Right ventricle myocardium inferior (tissue), 1 donor: ENCODE results near the gene GPNMB. TPM values are rescaled to one million over a fixed set of nuclear protein-coding genes. Genes with fewer than 3 reads are reported as not detected.
A peak's percentile ranks its signal among the peaks of the same experiment; 100 is the strongest.
"Not testable (repeated sequence)": the region's sequence is repeated elsewhere in the genome, so short reads cannot be mapped to it uniquely, and the experiment has no call there.

Experiments
- ATAC-seq: fragments of 200-7000 bp; cut with Tn5 transposase; one replicate; pipeline ENCODE4 v1.9.1; 2020; ENCODE audit warnings: mild to moderate bottlenecking, moderate library complexity
- DNase-seq: peaks from one replicate; pipeline ENCODE4 v3.0.0; 2021; ENCODE audit errors: missing footprints
- intact Hi-C: fragments of 100-400 bp; cut with DNase I; formaldehyde crosslinking; loops from one replicate; pipeline ENCODE4 v1.11.0; 2022
- total RNA-seq: library from RNA; stranded (reverse); fragmentation: NEBNext Ultra II Directional; extraction: Animal tissue kit (Norgen Biotek cat#: 25700); gene quantifications from one replicate; pipeline ENCODE4 v1.2.1, GENCODE V29; 2021
- donor health status: DM: no; HTN: yes; CAD: no; lungs with severe emphysema.

The GPNMB gene
- total RNA-seq, 1 donor from 2014 or later = 234 TPM

GRCh38 chr7:23290993-23291392, 44.4 kb downstream of the GPNMB start:
- intact Hi-C loops = no loop called here
- ATAC-seq = no peak

GRCh38 chr7:23291957-23292560, 45.5 kb downstream of the GPNMB start:
- DNase-seq (no peak), ATAC-seq (no peak)
- intact Hi-C loops = no loop called here

More at GRCh38 chr7:23290993-23291392, 44.4 kb downstream of the GPNMB start:
- no peak for DNase-seq

DNA sequence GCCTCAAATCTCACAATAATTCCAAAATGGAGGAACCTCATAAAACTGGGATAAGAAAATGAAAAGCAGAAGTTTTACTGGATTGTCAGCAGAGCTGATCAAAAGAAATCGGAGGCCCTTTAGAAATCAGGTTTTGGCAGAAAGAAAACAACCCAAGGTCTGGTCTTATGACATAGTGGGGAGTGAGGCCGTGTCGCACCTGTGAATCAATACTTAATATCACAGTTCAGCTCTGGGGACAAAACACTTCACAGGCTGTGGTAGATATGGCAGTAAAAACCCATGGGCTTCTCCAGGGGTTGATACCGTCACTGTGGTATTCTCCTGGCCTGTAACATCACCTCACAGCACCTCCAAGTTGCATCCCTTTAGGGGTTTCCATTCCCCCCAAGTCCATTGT, 46.0 kb downstream of the GPNMB start:
- ATAC-seq (no peak), DNase-seq (no peak)
- intact Hi-C loops = no loop called here

- intact Hi-C loops = no loop called here
- ATAC-seq (no peak), DNase-seq (no peak)
Measured at GRCh38 chr7:23293500-23294073, 47.0 kb downstream of the GPNMB start.

GRCh38 chr7:23294549-23295400, 48.2 kb downstream of the GPNMB start:
- DNase-seq (no peak), ATAC-seq (no peak)
- intact Hi-C loops = no loop called here

DNA sequence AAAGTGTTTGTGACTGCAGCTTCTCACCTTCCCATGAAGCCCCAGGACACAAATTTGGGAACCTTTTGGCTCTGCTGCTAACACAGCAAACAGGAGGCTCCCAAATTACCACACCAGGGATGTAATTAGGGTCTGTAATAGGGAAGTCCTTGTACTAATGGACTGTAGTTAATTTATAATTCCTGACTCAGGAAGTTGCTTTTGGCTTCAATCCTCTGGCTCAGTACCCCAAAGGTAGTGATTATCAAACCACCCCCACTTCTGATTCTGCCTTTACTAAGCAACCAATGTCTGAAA, 48.8 kb downstream of the GPNMB start:
- intact Hi-C loops = no loop called here
- DNase-seq = no peak
- no peak for ATAC-seq

GRCh38 chr7:23298141-23298881, 51.7 kb downstream of the GPNMB start:
- no peak for ATAC-seq

DNA sequence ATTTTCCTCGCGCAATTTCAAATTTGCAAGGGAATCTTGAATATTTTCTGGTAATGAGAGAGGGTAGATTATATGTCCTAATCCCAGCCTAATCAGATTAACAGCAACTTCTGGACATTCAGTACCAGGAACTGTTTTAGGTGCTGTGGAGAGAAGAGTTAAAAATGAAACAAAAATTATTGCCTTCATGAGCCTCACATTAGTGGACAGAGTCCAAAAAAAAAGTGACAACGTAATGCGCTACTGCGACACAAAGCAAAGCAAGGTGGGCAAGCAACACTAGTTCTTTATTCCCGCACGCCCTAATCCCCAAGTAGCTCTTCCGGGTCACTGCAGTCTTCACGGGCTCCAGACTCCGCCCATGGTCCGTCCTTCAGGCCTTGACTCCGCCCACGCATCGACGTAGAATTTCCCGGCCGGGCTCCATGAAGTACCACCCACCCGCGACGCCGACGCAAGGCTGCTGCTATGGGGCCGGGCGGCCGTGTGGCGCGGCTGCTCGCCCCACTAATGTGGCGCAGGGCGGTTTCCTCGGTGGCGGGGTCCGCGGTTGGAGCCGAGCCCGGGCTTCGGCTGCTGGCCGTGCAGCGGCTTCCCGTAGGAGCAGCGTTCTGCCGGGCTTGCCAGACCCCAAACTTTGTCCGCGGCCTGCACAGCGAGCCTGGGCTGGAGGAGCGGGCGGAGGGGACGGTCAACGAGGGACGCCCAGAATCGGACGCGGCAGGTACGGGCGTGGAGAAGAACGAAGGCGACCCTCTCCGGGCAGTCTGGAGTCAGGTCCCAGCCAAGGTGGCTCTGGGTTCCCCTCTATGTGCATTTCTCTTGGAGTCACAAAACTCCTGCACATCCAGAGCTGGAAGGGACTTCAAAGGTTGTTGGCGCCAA, 52.6 kb downstream of the GPNMB start, which contains the start of gene MALSU1:
Gene MALSU1, plus strand, starts transcription at position 455 of the 885 bp plus-strand sequence. Its CDS starts 14 bp downstream, at position 469.
- intact Hi-C loops = no loop called here
- peak; percentile 99 for DNase-seq
- peak; percentile 99 for ATAC-seq

More at GRCh38 chr7:23298141-23298881, 51.7 kb downstream of the GPNMB start:
- no peak for DNase-seq
- intact Hi-C loops = no loop called here

GRCh38 chr7:23299770-23300300, 53.3 kb downstream of the GPNMB start:
- no peak for ATAC-seq
- no peak for DNase-seq
- intact Hi-C loops = no loop called here

DNA sequence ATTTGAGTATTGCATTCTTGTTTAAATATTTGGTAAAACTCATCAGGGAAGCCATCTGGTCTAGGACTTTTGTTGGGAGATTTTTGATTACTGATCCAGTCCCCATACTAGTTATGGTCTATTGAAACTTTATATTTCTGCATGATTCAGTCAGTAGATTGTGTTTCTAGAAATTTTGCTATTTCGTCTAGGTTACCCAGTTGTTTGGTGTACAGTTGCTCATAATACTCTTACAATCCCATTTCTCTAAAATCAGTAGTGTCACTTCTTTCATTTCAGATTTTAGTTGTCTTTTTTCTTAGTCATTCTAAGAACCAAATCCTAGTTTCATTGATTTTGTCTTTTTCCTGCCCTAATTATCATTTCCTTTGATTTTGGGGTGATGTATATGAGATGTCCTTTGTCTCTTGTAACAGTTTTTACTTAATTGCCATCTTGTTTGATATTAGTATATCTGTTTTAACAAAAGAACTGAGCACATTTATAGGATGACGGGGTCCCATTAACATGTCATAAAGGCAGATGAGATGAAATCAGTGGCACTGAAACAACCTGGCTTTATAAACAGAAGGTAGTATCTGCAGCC, 60.5 kb downstream of the GPNMB start:
- ATAC-seq = no peak

DNA sequence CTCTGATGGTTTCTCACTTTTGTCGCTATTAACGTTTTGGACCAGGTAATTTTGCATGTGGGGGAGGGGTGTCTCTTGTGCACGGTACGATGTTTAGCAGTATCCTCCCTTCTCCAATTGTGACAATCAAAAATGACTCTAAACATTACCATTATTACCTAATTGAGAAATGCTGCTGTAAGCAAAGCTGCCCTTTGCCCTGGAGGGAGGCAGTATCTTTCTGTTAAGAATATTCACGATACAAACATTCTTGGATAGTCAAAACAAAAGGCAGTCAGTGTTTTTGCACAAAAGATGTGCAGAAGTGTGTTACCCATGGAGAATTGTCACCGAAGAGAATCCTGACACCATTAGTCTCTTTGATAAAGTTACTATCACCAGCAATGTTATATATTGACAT, 62.2 kb downstream of the GPNMB start:
- ATAC-seq (no peak), DNase-seq (no peak)
- intact Hi-C loops = no loop called here

More for the DNA sequence above, 60.5 kb downstream of the GPNMB start:
- intact Hi-C loops = no loop called here
- DNase-seq = no peak

DNA sequence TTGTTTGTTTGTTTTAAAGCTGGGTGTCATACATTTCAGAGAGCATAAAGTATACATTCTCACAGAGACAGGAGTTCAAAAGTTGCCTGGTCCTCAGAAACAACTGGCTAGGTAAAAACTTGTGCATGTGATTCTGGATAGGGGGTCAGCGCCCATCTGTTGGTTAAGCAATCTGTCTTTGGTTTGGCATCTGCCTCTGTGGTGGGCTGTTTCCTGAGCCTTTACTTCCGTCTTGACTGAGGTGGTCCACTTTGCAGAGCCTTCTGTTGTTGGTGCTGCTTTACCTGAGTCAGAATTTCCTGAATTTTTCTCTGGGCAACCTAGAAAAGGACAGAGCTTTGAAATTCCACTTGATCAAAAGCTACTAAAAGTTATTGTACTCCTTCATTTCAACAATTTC, 65.6 kb downstream of the GPNMB start:
- DNase-seq, intact Hi-C loops: not testable (repeated sequence)

GRCh38 chr7:23315366-23315765, 68.8 kb downstream of the GPNMB start:
- intact Hi-C loops = no loop called here

More for the DNA sequence above, 65.6 kb downstream of the GPNMB start:
- not testable (repeated sequence) for ATAC-seq

More at GRCh38 chr7:23315366-23315765, 68.8 kb downstream of the GPNMB start:
- no peak for ATAC-seq
- DNase-seq = no peak

Other genes starting within 250 kb of the GPNMB start
- gene HYCC1, start 232.6 kb upstream of the GPNMB start, total RNA-seq = 40.8 TPM
- 162 TPM for gene KLHL7, start 141.0 kb upstream of the GPNMB start, total RNA-seq
- 21.6 TPM for gene NUP42, start 64.7 kb upstream of the GPNMB start, total RNA-seq
- 119 TPM for gene MALSU1, start 52.6 kb downstream of the GPNMB start, total RNA-seq
- not detected for gene IGF2BP3, start 223.7 kb downstream of the GPNMB start, total RNA-seq